ENCODE results near the gene UFC1. TPM values are rescaled to one million over a fixed set of nuclear protein-coding genes. Genes with fewer than 3 reads are reported as not detected.

UFC1 gene
- total RNA-seq, 1 experiment from 2014 or later = 63.7 TPM

DNA sequence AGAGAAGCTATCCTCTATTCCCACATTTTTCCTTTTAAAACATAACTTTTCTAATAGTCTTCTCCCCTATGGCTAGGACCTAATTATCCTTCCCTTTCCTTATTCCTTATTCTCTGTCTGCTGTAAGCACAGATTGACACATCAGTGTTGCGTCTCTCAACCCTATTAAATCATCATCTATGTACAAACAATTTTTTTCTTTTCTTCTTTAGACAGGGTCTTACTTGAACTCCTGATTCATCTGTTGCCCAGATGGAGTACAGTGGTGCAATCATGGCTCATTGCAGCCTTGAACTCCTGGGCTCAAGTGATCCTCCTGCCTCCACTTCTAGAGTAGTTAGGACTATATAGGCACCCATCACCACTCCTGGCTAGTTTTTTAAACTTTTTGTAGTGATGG lies 47.3 kb upstream of the UFC1 start:
- Histone ChIP-seq H2AFZ (ENCODE audit: low read depth, low read length, poor library complexity, severe bottlenecking) (no peak overlapping the region), H3K4me1 (ENCODE audit: control insufficient read depth in 1 of 2, insufficient read depth in 2 of 2, low read length in 2 of 2) (peaks cover 0 to 3% of the 10 kb centered on the region in 2 experiments; a peak in 2 of 4 replicates), H3K4me2 (ENCODE audit: low read length) (no peak overlapping the region), H3K36me3 (ENCODE audit: control insufficient read depth in 1 of 2, insufficient read depth in 2 of 2, low read length in 2 of 2) (peaks cover 4 to 37% of the 10 kb centered on the region in 2 experiments; a peak in 2 of 4 replicates), H3K79me2 (ENCODE audit: insufficient read depth, low read length) (peaks cover 99% of the 10 kb centered on the region), H3K4me3 (replicated peaks in 1 of 2; ENCODE audit: low read depth in 1 of 2, low read length in 2 of 2) (no peak overlapping the region), H3K9me2 (ENCODE audit: insufficient read depth) (no peaks in the 10 kb centered on the region), H3K27ac (ENCODE audit: low read depth, low read length) (no peak overlapping the region), H4K20me1 (ENCODE audit: insufficient read depth) (peaks cover 14% of the 10 kb centered on the region; the same call in 1 of the 2 replicates), H3K27me3 (ENCODE audit: insufficient read depth, low read length) (no peaks in the 10 kb centered on the region), H3K9me3 (ENCODE audit: control insufficient read depth in 1 of 2, insufficient read depth in 1 of 2, low read depth in 1 of 2, low read length in 2 of 2) (no peaks in the 10 kb centered on the region), H3K9ac (ENCODE audit: low read length) (no peak overlapping the region)
- ChIA-PET CTCF (interaction anchor here (1.1 kb wide), 1 partner anchor 8 kb away, joined by 4 read pairs; the partner anchor contains the start of gene KLHDC9), POLR2A (no interaction called here), RAD21 (ENCODE audit: low non-redundant PET in 1 of 2, low total read pairs in 2 of 2, uncharacterized antibody in 2 of 2, unreplicated experiment in 2 of 2) (no interaction called here)
- ATAC-seq (no peak), DNase-seq (ENCODE audit: low read depth, low spot score) (no peak)
- TF ChIP-seq, protein P1, sequence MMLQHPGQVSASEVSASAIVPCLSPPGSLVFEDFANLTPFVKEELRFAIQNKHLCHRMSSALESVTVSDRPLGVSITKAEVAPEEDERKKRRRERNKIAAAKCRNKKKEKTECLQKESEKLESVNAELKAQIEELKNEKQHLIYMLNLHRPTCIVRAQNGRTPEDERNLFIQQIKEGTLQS (IDR thresholded peaks at IDR 0.05) = no peak
- intact Hi-C loops (cut with micrococcal nuclease) = no loop called here
- no TSS peak for BruUV-seq (replicated peaks)

- ATAC-seq = no peak
- H3K36me3 ChIP-seq (ENCODE audit: control insufficient read depth in 1 of 2, insufficient read depth in 2 of 2, low read length in 2 of 2) = peaks cover 2 to 25% of the 10 kb centered on the region in 2 experiments; a peak in 1 of 4 replicates
Observed at GRCh38 chr1:161111117-161111516, 42.7 kb upstream of the UFC1 start.

More at GRCh38 chr1:161111117-161111516, 42.7 kb upstream of the UFC1 start:
- Histone ChIP-seq H3K79me2 (ENCODE audit: insufficient read depth, low read length) (peaks cover 99% of the 10 kb centered on the region), H3K9me2 (ENCODE audit: insufficient read depth) (no peaks in the 10 kb centered on the region), H3K4me2 (ENCODE audit: low read length) (no peak overlapping the region), H4K20me1 (ENCODE audit: insufficient read depth) (peaks cover 20% of the 10 kb centered on the region; the same call in 1 of the 2 replicates), H3K27ac (ENCODE audit: low read depth, low read length) (no peak overlapping the region), H3K9ac (ENCODE audit: low read length) (no peak overlapping the region), H3K4me3 (replicated peaks in 1 of 2; ENCODE audit: low read depth in 1 of 2, low read length in 2 of 2) (no peak overlapping the region), H3K4me1 (ENCODE audit: control insufficient read depth in 1 of 2, insufficient read depth in 2 of 2, low read length in 2 of 2) (peaks cover 18 to 31% of the 10 kb centered on the region in 2 experiments), H3K27me3 (ENCODE audit: insufficient read depth, low read length) (no peaks in the 10 kb centered on the region), H2AFZ (ENCODE audit: low read depth, low read length, poor library complexity, severe bottlenecking) (no peak overlapping the region), H3K9me3 (ENCODE audit: control insufficient read depth in 1 of 2, insufficient read depth in 1 of 2, low read depth in 1 of 2, low read length in 2 of 2) (no peaks in the 10 kb centered on the region)
- no TSS peak for BruUV-seq (replicated peaks)
- ChIA-PET POLR2A (no interaction called here), RAD21 (ENCODE audit: low non-redundant PET in 1 of 2, low total read pairs in 2 of 2, uncharacterized antibody in 2 of 2, unreplicated experiment in 2 of 2) (no interaction called here), CTCF (no interaction called here)
- no peak for DNase-seq (ENCODE audit: low read depth, low spot score)
- no peak for TF ChIP-seq CTCF (IDR thresholded peaks at IDR 0.05 in 2 of 3, conservative IDR thresholded peaks at IDR 0.05 in 1 of 3; ENCODE audit: borderline replicate concordance in 1 of 3, insufficient read depth in 1 of 3, low read depth in 2 of 3, low read length in 2 of 3)
- TF ChIP-seq CEBPB (IDR thresholded peaks at IDR 0.05; ENCODE audit: low read depth) = no peak
- TF ChIP-seq SRF (IDR thresholded peaks at IDR 0.05; ENCODE audit: low read depth) = no peak
- no peak for TF ChIP-seq JUND (IDR thresholded peaks at IDR 0.05)
- no peak for TF ChIP-seq TCF7L2 (IDR thresholded peaks at IDR 0.05; ENCODE audit: borderline replicate concordance, extremely low read depth, insufficient read depth, insufficient read length)
- TF ChIP-seq ZFX (IDR thresholded peaks at IDR 0.05) = no peak
- intact Hi-C loops (cut with micrococcal nuclease) = no loop called here
